Measurements from ENCODE around the gene NDUFA11.
"Not testable (repeated sequence)": the region's sequence is repeated elsewhere in the genome, so short reads cannot be mapped to it uniquely, and the experiment has no call there.

The NDUFA11 gene

DNA sequence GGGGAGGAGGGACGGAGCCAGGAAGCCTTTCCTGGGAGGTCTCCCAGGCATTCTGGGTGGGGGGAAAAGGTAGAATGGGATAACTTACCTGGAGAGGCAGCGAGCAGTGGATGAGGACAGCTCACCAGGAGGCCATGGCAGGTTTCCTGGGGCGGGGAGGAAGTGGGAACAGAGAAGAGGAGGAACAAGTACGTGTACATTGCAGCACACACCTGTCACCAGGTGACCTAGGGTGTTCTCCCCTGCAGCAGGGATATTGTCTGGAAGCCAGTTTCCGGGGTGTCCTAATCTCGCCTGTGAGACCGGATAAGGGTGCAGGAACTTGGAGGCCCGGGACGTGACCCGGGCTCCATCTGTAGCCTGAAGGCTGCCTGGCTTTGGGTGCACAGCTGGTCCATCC, 52.3 kb downstream of the NDUFA11 start, which contains the start of gene FUT3:
TSS of gene FUT3 (minus strand) at position 148 of the 400 bp plus-strand sequence.
- no peak for DNase-seq

DNA sequence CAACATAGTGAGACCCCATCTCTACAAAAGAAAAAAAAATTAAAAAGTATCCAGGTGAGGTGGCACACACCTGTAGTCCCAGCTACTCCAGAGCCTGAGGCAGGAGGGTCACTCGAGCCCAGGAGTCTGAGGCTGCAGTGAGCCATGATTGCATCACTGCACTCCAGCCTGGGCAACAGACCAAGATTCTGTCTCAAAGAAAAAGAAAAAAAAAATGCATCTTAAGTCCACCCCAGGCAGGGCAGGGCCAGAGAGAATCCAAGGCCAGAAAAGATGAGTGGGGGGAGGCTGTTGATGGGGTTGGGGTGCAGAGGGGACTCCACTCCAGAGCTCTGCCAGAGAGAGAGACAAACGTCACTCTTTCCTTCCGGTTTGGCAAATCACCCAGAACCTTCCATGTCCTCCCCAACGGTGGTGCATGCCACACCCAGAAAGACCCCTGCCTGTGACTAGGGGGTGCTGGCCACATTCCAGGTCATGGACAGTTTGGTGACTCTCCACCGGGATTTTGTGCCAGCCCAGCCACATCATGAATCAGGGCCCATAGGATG, 52.8 kb downstream of the NDUFA11 start:
- no peak for DNase-seq

DNA sequence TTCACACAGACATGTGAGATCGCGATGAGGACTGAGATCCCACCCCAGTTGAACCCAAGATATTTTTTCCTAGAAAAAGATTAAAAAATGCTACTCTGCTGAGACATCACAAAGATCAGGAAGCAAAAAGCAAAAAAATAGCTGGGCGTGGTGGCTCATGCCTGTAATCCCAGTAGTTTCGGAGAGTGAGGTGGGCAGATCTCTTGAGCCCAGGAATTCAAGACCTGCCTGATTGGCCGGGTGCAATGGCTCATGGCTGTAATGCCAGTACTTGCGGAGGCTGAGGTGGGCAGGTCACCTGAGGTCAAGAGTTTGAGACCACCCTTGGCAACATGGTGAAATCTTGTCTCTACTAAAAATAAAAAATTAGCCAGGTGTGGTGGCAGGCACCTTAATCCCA, 53.4 kb downstream of the NDUFA11 start:
- DNase-seq = no peak

DNA sequence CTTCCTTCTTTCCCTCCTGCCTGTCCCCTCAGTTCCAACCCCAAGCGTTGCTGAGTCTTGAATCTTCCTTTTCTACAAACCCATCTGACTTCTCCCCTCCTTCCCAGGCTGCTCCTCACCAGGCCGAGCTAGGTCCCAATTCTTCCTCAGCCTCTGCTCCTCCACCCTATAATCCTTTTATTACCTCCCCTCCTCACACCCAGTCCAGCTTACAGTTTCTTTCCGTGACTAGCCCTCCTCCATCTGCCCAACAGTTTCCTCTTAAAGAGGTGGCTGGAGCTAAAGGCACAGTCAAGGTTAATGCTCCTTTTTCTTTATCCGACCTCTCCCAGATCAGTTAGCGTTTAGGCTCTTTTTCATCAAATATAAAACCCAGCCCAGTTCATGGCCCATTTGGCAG, 55.0 kb downstream of the NDUFA11 start:
- not testable (repeated sequence) for DNase-seq

DNA sequence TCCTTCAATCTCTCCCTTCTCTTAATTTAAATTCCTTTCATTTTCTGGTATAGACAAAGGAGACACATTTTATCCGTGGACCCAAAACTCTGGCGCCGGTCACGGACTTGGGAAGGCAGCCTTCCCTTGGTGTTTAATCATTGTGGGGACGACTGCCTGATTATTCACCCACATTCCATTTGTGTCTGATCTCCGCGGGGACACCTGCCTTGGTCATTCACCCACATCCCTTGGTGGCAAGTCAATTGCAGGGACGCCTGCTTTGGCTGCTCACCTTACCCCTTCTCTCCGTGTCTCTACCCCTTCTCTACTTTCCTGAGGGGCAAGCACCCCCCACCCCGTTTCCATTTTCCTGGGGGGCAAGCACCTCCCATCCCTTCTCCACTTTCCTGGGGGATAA, 55.7 kb downstream of the NDUFA11 start:
- DNase-seq = not testable (repeated sequence)

Data from suppressor macrophage treated with lipopolysaccharide for 1 hour (primary cell).